ENCODE measurements around the gene RPL15.
"Not testable (repeated sequence)": the region's sequence is repeated elsewhere in the genome, so short reads cannot be mapped to it uniquely, and the experiment has no call there.

The RPL15 gene

GRCh38 chr3:23916886-23917678 lies at the start of gene RPL15, which contains the start of gene NKIRAS1:
Gene RPL15, plus strand, starts transcription at chr3:23917132. Its CDS starts 728 bp downstream, at chr3:23917860.
Gene NKIRAS1, minus strand, starts transcription at chr3:23916990. Its CDS starts 6,086 bp downstream, at chr3:23910904.
- DNase-seq, result peak; percentile 98

GRCh38 chr3:23867400-23867799 lies 49.5 kb upstream of the RPL15 start:
- no peak for DNase-seq

DNA sequence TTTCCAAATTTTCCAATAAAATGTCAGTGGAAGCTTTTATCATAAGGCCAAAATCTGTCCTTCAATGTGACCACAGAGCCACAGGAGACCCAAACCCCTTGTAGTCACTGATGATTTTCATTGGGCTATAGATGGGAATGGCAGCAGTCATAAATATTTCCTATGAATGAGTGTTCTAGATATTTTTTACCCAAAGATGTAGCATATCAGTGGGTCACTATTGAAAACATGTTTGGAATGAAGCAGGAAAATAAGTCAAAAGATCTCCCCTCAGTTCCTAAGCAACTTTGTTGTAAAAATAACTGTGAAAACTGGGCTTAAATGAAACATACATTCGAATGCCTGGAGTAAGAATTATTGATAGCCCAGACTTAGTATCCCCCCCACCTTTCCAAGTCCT lies 49.1 kb upstream of the RPL15 start:
- DNase-seq, result no peak

DNA sequence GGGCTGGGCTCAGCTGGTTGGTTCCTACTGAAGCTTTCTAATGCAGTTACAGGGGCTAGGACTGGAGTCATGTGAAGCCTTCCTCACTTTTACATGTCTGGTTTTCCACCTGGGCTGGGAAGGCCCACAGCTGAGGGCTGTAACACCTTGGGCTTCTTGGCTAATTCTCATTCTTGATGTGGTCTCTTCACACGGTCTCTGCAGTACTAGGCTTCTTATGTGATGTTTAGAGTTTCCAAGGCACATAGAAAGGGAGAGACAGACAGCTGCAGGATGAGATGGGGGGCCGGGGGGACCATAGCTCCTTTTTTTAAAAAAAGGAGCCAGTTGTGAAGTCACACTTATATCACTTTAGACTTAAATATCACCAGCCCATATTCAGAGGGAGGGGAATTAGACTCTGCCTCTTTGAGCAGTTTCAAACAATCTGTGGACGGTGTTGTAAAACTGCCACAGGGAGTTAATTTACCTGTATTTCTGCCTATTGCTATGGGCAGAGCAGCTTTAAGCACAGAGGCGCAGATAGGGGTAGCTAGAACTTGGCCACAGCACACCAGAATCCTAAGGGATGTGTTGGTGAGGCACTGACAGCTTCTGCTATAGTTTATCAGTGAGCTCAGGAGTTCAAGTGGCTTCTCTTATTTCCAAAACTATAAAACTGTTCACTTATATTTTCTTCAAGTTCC lies 46.8 kb upstream of the RPL15 start:
- DNase-seq, result no peak

DNA sequence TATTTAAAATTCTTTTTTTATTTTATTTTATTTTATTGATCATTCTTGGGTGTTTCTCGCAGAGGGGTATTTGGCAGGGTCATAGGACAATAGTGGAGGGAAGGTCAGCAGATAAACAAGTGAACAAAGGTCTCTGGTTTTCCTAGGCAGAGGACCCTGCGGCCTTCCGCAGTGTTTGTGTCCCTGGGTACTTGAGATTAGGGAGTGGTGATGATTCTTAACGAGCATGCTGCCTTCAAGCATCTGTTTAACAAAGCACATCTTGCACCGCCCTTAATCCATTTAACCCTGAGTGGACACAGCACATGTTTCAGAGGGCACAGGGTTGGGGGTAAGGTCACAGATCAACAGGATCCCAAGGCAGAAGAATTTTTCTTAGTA lies 46.3 kb upstream of the RPL15 start:
- not testable (repeated sequence) for DNase-seq

DNA sequence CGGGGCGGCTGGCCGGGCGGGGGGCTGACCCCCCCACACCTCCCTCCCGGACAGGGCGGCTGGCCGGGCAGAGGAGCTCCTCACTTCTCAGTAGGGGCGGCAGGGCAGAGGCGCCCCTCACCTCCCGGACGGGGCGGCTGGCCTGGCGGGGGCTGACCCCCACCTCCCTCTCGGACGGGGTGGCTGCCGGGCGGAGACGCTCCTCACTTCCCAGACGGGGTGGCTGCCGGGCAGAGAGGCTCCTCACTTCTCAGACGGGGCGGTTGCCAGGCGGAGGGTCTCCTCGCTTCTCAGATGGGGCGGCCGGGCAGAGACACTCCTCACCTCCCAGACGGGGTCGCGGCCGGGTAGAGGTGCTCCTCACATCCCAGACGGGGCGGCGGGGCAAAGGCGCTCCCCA lies 45.6 kb upstream of the RPL15 start:
- not testable (repeated sequence) for DNase-seq

DNA sequence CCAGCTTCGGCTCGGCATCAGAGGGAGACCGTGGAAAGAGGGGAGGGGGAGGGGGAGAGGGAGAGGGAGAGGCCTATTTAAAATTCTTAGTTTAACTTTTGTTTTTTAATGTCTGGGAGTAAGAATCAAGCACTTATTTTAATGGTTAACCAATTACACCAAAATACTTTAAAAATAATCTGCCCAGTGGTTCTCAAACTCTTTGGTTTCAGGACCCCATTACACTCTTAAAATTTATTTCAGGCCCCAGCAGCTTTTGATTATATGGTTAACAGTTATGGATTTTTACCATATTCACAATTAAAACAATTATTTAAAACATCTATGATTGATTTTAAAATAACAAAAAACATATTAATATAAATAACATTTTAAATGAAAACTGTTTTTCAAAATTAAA lies 44.6 kb upstream of the RPL15 start:
- DNase-seq, result no peak

DNA sequence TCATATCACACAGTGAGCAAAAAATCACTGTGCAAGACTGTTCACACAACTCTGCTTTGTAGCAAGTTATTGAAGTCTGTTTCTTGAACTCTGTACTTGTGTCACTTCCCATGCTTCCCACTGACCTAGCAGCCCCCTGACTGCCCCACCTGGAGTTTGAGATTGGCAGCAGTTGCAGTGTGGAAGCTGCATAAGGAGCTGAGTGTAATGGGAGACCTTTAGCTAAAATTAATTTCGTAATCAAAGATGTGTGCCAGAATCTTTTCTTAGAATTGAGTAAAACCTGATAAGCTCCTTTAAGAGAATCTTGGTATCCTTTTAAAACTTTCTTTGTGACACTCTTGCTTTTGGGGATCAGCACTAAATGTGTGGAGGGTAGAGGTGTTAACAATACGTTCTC lies 43.0 kb upstream of the RPL15 start:
- no peak for DNase-seq

GRCh38 chr3:23874359-23875112 lies 42.4 kb upstream of the RPL15 start:
- DNase-seq, result no peak

DNA sequence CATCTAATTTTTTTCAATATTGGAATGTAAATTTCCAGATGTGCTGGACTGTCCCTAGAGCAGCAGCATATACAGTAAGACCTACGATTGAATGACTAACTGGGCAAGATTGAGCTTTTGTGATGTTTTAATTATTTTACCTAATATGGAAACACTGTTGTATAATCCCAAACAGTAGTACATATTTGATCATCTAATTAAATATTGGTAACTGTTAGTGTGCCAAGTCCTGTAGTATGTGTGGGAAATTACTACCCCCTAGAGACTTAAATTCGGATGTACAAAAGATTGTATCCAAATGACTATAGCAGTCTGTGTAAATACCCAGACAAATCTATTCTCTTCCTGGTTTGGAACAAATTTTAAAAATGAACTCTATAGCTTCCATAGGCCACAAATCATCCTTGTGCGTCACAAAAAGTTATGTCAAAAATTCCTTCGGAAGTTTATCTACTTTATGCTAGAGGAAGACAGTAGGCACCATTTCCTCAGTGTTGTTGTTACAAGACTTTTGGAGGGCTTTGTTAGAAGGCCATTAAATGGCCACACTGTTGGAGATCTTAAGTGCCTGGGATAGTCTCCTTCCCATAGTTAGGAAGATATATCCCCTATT lies 41.7 kb upstream of the RPL15 start:
- DNase-seq, result no peak

DNA sequence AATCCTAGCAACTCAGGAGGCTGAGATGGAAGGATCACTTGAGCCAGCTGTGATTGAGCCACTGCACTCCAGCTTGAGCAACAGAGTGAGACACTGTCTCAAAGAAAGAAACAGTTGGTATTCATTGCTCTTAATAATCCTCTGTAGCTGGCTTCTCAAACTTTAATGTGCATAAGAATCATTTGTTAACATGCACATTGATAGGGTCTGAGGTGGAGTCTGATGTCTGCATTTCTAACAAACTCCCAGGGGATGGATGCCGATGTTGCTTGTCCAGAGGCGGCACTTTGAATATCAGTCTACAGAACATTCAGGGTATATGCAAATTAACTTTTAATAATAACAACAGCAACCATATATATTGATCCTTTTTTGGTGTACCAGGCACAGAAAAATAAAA lies 40.0 kb upstream of the RPL15 start:
- no peak for DNase-seq

DNA sequence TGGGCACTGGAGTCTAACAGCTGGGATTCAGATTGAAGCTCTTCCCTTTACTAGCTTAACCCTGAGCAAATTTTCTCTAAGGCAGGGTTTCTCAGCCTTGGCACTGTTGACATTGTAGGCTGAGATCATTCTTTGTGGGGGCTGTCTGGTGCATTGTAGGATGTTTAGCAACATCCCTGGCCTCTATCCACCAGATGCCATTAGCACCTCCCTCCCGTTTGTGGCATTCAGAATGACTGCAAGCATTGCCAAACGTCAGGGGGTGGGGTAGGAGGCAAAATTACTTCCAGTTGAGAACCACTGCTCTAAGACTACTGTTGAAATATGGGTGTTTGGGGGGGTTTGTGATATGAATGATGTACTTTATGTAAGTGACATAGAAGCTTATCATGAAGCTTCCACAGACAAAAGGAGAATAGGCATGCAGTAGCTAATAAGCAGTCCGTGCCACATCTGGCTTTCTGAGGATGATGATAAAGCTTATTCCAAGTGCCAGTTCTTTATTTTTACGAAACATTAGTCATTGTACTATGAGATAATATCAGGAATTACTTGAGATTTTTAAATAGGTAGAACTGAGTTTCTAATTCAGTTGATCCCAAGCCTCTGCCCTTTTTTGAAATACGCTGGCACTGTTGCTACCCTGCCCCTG lies 39.5 kb upstream of the RPL15 start:
- no peak for DNase-seq

DNA sequence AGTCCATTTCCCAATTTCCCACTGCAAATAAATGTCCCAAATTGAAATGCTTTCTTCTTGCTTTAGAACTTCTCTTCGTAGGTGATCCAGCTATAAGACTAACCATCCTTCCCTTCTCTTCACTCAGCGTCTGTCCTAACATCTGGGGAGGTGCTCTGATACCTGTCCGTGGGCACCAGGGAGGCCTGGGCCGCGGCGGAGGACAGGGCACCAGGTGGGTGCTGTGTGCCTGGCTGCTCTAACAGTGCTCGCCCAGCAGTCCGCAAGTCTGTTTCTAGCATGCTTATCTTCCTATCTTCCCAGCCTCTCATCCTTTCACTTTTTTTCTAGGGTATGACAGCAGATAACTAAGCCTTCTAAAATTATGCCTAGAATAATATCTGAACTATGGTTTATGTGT lies 37.4 kb upstream of the RPL15 start:
- DNase-seq, result no peak

GRCh38 chr3:23880703-23881339 lies 36.1 kb upstream of the RPL15 start:
- DNase-seq, result no peak

DNA sequence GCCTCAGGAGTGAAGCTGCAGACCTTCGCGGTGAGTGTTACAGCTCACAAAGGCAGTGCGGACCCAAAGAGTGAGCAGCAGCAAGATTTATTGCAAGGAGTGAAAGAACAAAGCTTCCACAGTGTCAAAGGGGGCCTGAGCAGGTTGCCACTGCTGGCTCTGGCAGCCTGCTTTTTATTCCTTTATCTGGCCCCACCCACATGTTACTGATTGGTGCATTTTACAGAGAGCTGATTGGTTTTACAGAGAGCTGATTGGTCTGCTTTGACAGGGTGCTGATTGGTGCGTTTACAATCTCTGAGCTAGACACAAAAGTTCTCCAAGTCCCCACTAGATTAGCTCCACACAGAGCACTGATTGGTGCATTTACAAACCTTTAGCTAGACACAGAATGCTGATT lies 34.9 kb upstream of the RPL15 start:
- not testable (repeated sequence) for DNase-seq

- DNase-seq, result no peak
Measured at GRCh38 chr3:23882487-23882918, 34.4 kb upstream of the RPL15 start.

GRCh38 chr3:23884481-23884880 lies 32.5 kb upstream of the RPL15 start:
- DNase-seq, result no peak

GRCh38 chr3:23885210-23885609 lies 31.7 kb upstream of the RPL15 start:
- DNase-seq, result no peak

GRCh38 chr3:23886311-23886710 lies 30.6 kb upstream of the RPL15 start:
- no peak for DNase-seq

DNA sequence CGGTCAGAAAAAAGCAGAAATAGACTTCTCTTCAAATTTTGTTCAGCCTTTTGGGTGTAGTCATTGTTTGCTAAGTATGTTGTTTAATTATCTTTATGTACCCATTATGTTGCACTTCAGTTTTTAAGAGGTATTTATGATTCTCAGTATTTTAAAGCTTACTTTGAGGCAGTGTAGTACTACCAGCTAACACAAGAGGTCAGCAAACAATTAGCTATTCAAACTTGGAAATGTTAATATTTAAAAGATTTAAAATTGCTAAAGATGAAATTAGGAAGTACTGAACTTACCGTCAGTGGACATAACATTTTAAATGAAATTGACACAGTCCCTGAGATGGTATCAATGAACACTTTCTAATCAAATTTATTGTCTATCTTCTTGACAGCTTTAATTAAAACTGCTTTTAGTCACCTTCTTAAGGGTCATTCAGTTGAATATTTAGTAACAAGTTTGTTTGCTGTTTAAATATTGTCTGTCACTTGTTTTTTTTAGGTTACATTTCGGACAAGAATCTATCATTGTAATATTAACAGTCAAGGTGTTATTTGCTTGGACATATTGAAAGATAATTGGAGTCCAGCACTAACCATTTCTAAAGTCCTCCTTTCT lies 28.2 kb upstream of the RPL15 start:
- no peak for DNase-seq

GRCh38 chr3:23889386-23889785 lies 27.5 kb upstream of the RPL15 start:
- DNase-seq, result no peak

DNA sequence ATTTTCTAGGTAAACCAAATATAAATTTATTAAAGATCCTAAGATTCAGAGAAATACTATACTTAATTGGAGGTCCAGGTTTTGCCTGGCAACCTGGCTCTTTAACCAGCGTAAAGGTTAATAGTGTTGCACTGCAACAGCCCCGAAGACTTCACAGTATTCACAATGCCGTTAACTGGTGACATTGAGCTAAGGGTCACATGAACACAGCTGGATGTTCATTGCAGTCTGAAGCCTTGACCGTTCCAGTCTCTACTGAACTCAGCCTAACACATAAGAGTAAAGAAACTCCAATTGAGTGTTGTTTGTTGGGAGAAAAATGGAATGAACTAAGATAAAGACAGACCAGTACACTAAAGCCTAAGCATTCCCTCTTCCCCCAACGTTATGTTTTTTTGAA lies 27.0 kb upstream of the RPL15 start:
- DNase-seq, result no peak
